ENCODE measurements around the gene ADIPOR1. TPM values are rescaled to one million over a fixed set of nuclear protein-coding genes. Genes with fewer than 3 reads are reported as not detected.
"Not testable (repeated sequence)": the region's sequence is repeated elsewhere in the genome, so short reads cannot be mapped to it uniquely, and the experiment has no call there.

Gene ADIPOR1
- total RNA-seq, 1 donor from 2014 or later, result 48.4 TPM

GRCh38 chr1:202987922-202988583, 29.9 kb upstream of the ADIPOR1 start:
- H3K36me3 Mint-ChIP-seq (ENCODE audit: unreplicated experiment), result peaks cover 5% of the 10 kb centered on the region
- no peaks in the 10 kb centered on the region for H3K4me1 Mint-ChIP-seq (ENCODE audit: low read depth, unreplicated experiment)
- no peaks in the 10 kb centered on the region for H3K9me3 Mint-ChIP-seq (ENCODE audit: unreplicated experiment)
- no peak for DNase-seq
- H3K27ac Mint-ChIP-seq (ENCODE audit: unreplicated experiment), result no peak overlapping the region
- TF ChIP-seq, protein P1, sequence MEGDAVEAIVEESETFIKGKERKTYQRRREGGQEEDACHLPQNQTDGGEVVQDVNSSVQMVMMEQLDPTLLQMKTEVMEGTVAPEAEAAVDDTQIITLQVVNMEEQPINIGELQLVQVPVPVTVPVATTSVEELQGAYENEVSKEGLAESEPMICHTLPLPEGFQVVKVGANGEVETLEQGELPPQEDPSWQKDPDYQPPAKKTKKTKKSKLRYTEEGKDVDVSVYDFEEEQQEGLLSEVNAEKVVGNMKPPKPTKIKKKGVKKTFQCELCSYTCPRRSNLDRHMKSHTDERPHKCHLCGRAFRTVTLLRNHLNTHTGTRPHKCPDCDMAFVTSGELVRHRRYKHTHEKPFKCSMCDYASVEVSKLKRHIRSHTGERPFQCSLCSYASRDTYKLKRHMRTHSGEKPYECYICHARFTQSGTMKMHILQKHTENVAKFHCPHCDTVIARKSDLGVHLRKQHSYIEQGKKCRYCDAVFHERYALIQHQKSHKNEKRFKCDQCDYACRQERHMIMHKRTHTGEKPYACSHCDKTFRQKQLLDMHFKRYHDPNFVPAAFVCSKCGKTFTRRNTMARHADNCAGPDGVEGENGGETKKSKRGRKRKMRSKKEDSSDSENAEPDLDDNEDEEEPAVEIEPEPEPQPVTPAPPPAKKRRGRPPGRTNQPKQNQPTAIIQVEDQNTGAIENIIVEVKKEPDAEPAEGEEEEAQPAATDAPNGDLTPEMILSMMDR (IDR thresholded peaks at IDR 0.05; ENCODE audit: partially characterized antibody, unreplicated experiment), result no peak
- H3K4me3 Mint-ChIP-seq (ENCODE audit: unreplicated experiment), result no peak overlapping the region
- H3K27me3 Mint-ChIP-seq (ENCODE audit: unreplicated experiment), result peaks cover 2% of the 10 kb centered on the region

GRCh38 chr1:202987255-202987654, 29.1 kb upstream of the ADIPOR1 start:
- TF ChIP-seq, protein P1 (IDR thresholded peaks at IDR 0.05; ENCODE audit: partially characterized antibody, unreplicated experiment), result no peak
- Mint-ChIP-seq H3K36me3 (ENCODE audit: unreplicated experiment) (peaks cover 5% of the 10 kb centered on the region), H3K4me3 (ENCODE audit: unreplicated experiment) (no peak overlapping the region), H3K4me1 (ENCODE audit: low read depth, unreplicated experiment) (no peaks in the 10 kb centered on the region), H3K27ac (ENCODE audit: unreplicated experiment) (no peak overlapping the region), H3K9me3 (ENCODE audit: unreplicated experiment) (no peaks in the 10 kb centered on the region), H3K27me3 (ENCODE audit: unreplicated experiment) (peaks cover 2% of the 10 kb centered on the region)
- DNase-seq, result no peak

DNA sequence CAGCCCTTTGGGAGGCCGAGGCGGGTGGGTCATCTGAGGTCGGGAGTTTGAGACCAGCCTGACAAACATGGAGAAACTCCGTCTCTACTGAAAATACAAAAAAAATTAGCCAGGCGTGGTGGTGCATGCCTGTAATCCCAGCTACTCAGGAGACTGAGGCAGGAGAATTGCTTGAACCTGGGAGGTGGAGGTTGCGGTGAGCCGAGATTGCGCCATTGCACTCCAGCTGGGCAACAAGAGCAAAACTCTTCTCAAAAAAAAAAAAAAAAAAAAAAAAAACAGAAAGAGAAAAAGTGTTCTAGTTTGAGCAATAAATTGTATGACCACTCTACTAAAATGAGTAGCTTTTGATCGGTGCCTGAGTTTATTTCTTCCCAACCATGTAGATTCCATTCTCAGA, 28.0 kb upstream of the ADIPOR1 start:
- not testable (repeated sequence) for H3K27ac Mint-ChIP-seq (ENCODE audit: unreplicated experiment); DNase-seq; H3K4me1 Mint-ChIP-seq (ENCODE audit: low read depth, unreplicated experiment); H3K4me3 Mint-ChIP-seq (ENCODE audit: unreplicated experiment); H3K27me3 Mint-ChIP-seq (ENCODE audit: unreplicated experiment); H3K36me3 Mint-ChIP-seq (ENCODE audit: unreplicated experiment); H3K9me3 Mint-ChIP-seq (ENCODE audit: unreplicated experiment)

DNA sequence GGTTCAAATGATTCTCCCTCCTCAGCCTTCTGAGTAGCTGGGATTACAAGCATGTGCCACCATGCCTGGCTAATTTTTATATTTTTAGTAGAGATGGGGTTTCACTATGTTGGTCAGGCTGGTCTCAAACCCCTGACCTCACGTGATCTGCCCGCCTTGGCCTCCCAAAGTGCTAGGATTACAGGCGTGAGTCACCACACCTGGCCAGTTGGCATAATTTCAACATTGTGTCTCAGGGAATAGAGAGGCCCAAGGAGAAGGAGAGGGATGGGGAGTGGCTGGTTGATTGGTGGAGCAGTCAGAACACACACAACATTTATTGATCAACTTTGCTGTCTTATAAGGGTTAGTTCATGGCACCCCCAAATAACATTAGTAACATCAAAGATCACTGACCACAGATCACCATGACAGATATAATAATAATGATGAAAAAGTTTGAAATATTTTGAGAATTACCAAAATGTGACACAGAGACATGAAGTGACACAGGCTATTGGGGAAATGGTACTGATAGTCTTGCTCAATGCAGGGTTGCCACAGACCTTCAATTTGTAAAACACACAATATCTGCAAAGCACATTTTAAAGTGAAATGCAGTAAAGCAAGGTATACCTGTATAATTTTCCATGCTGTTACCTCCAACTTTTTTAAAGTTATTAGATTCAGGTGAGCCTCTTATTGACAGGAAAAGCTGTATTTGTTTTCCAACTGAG, 24.8 kb upstream of the ADIPOR1 start:
- TF ChIP-seq, protein P1 (IDR thresholded peaks at IDR 0.05; ENCODE audit: partially characterized antibody, unreplicated experiment), result no peak
- Mint-ChIP-seq H3K4me3 (ENCODE audit: unreplicated experiment) (no peak overlapping the region), H3K36me3 (ENCODE audit: unreplicated experiment) (peaks cover 5% of the 10 kb centered on the region), H3K27me3 (ENCODE audit: unreplicated experiment) (no peaks in the 10 kb centered on the region), H3K9me3 (ENCODE audit: unreplicated experiment) (no peaks in the 10 kb centered on the region), H3K27ac (ENCODE audit: unreplicated experiment) (no peak overlapping the region), H3K4me1 (ENCODE audit: low read depth, unreplicated experiment) (no peaks in the 10 kb centered on the region)
- no peak for DNase-seq

DNA sequence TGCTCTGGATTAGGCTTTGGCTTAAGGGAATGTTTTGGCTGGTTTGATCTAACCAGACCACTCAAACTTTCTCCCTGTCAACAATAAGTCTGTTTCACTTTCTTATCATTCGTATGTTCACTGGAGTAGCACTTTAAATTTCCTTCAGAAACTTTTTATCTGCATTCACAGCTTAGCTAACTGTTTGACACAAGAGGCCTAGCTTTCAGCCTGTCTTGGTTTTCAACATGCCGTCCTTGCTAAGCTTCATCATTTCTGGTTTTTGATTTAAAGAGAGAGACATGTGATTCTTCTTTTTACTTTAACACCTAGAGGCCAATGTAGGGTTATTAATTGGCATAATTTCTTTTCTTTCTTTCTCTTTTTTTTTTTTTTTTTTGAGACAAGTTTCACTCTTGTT, 23.8 kb upstream of the ADIPOR1 start:
- no peak for DNase-seq
- no peaks in the 10 kb centered on the region for H3K9me3 Mint-ChIP-seq (ENCODE audit: unreplicated experiment)
- H3K4me1 Mint-ChIP-seq (ENCODE audit: low read depth, unreplicated experiment), result no peaks in the 10 kb centered on the region
- TF ChIP-seq, protein P1 (IDR thresholded peaks at IDR 0.05; ENCODE audit: partially characterized antibody, unreplicated experiment), result no peak
- no peak overlapping the region for H3K4me3 Mint-ChIP-seq (ENCODE audit: unreplicated experiment)
- peaks cover 2% of the 10 kb centered on the region for H3K36me3 Mint-ChIP-seq (ENCODE audit: unreplicated experiment)
- no peak overlapping the region for H3K27ac Mint-ChIP-seq (ENCODE audit: unreplicated experiment)
- no peaks in the 10 kb centered on the region for H3K27me3 Mint-ChIP-seq (ENCODE audit: unreplicated experiment)

Measured in glutamatergic neuron (in vitro differentiated cells).